ENCODE results near the gene NEIL3.

NEIL3 gene

DNA sequence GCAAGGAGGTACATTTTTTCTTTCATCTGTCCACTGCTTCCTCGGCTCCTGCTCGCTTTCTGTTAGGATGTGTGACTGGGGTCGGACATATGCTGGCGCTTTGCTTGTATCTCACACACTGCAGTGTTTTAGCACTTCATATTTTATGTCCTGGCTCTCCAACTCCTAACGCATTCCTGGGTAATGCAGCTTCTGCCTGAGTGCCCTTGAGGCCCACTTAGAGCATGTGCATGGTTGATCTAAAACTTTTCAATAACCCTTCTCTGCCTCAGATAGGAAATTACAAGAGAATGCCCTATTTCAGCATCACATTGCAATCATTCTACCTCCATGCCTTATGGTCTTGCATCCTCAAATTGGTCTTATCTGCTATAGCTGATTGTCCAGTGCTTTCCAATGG, 65.3 kb downstream of the NEIL3 start:
- Mint-ChIP-seq H3K36me3 (ENCODE audit: low read depth) (peaks cover 2% of the 10 kb centered on the region), H3K27me3 (ENCODE audit: low read depth) (peaks cover 22% of the 10 kb centered on the region), H3K9me3 (no peaks in the 10 kb centered on the region), H3K4me3 (no peak overlapping the region), H3K27ac (no peak overlapping the region), H3K4me1 (ENCODE audit: low read depth) (no peaks in the 10 kb centered on the region)

DNA sequence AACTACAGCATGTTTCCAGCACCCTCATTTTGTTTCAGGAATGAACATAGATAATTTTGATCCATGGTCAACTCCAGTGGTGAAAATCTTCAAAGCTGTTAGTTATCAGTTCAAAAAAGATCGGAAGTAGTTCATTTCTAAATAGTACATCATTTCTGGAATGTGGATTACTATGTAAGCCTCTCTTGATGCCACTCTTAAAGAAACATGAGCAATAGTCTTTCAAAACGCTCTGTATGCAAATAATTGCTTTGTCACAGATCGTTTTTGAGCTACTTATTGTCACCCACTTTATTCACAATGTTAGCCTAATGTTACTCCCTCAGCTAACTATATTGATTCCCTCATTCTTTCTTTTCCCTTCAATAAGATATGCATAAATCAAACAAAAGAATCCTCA, 65.7 kb downstream of the NEIL3 start:
- H3K9me3 Mint-ChIP-seq: no peaks in the 10 kb centered on the region
- H3K27ac Mint-ChIP-seq: no peak overlapping the region
- no peaks in the 10 kb centered on the region for H3K4me1 Mint-ChIP-seq (ENCODE audit: low read depth)
- peaks cover 23% of the 10 kb centered on the region for H3K27me3 Mint-ChIP-seq (ENCODE audit: low read depth)
- H3K4me3 Mint-ChIP-seq: no peak overlapping the region
- H3K36me3 Mint-ChIP-seq (ENCODE audit: low read depth): peaks cover under 1% of the 10 kb centered on the region

DNA sequence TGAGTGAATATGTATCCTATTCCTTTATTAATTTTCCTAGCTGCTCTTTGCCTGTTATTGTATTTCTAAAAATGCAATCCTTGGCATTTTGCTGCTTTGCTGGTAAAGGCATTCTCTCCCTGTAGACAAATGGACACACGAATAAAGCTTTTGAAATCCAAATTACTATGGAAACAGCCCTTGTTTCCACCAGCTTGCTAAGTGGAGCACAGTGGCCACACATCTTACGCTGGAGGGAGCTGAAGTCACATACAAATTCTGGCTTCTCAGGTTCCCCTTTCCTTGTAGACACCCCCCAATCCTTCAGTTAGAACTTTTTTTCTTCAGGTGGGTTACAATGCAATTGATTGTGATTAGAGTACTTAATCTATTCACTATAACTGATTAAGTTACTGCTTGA, 66.3 kb downstream of the NEIL3 start:
- Mint-ChIP-seq H3K27me3 (ENCODE audit: low read depth) (peaks cover 23% of the 10 kb centered on the region), H3K36me3 (ENCODE audit: low read depth) (no peaks in the 10 kb centered on the region), H3K27ac (no peak overlapping the region)

DNA sequence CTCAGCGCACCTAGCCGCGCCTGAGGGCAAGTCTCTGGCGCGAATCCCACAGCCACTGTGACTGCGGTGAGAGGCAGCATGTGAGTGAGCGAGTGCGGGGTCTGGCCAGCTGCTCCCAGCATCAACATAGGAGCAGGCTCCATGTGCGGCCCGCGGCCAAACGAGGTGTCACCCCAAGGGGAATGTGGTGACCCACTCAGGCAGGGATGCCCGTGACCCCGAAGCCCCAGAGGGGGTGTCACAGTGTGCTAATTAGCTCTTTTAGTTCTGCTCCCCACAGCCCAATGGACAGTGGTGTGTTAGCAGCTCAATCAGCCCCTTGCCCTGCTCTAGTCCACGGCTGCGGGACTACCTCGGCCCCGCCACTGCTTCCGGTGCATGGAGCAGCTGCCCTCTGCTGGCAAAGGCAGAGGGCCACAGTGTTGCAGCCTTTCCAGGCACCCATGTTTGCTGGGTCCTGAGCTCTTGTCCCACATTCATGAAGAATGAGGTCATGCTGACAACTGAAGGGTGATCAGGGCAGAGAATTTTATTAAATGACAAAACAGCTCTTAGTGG, 71.1 kb downstream of the NEIL3 start:
- H3K36me3 Mint-ChIP-seq (ENCODE audit: low read depth): no peaks in the 10 kb centered on the region
- H3K4me1 Mint-ChIP-seq (ENCODE audit: low read depth): no peaks in the 10 kb centered on the region
- no peak overlapping the region for H3K4me3 Mint-ChIP-seq
- peaks cover 40% of the 10 kb centered on the region for H3K27me3 Mint-ChIP-seq (ENCODE audit: low read depth)
- no peaks in the 10 kb centered on the region for H3K9me3 Mint-ChIP-seq
- no peak overlapping the region for H3K27ac Mint-ChIP-seq

More for the DNA sequence above, 66.3 kb downstream of the NEIL3 start:
- Mint-ChIP-seq H3K4me1 (ENCODE audit: low read depth) (no peaks in the 10 kb centered on the region), H3K9me3 (no peaks in the 10 kb centered on the region), H3K4me3 (no peak overlapping the region)

- Mint-ChIP-seq H3K27me3 (ENCODE audit: low read depth) (peaks cover 40% of the 10 kb centered on the region), H3K4me3 (no peak overlapping the region), H3K4me1 (ENCODE audit: low read depth) (no peaks in the 10 kb centered on the region), H3K36me3 (ENCODE audit: low read depth) (no peaks in the 10 kb centered on the region), H3K9me3 (no peaks in the 10 kb centered on the region), H3K27ac (no peak overlapping the region)
Measured at GRCh38 chr4:177381762-177382310, 72.2 kb downstream of the NEIL3 start.

DNA sequence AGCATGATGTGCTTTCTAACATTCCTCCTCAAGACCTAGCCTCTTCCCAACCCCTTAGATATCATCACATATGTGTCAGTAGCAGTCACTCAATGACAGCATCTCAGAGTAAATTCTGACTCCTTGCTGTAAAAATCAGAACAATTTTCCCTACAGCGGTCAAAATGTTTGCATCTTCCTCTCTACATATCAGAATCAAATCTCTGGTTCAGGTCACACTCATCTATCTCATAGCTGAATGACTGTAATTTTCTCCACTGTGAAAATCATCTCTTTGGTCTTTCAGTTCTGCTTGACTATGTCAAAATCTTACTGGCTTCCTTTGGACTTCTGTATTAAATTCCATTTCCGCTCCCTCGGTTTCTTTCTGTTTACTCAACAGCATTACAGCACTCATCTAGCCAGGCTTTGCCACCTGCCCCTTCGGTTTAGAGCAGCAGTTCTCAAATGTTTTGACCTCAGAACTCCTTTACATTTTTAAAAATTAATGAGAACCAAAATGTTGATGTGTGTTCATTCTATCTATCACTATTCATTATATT, 75.3 kb downstream of the NEIL3 start:
- Mint-ChIP-seq H3K27ac (no peak overlapping the region), H3K27me3 (ENCODE audit: low read depth) (peaks cover 23% of the 10 kb centered on the region), H3K4me3 (no peak overlapping the region), H3K9me3 (no peaks in the 10 kb centered on the region), H3K36me3 (ENCODE audit: low read depth) (no peaks in the 10 kb centered on the region), H3K4me1 (ENCODE audit: low read depth) (no peaks in the 10 kb centered on the region)

DNA sequence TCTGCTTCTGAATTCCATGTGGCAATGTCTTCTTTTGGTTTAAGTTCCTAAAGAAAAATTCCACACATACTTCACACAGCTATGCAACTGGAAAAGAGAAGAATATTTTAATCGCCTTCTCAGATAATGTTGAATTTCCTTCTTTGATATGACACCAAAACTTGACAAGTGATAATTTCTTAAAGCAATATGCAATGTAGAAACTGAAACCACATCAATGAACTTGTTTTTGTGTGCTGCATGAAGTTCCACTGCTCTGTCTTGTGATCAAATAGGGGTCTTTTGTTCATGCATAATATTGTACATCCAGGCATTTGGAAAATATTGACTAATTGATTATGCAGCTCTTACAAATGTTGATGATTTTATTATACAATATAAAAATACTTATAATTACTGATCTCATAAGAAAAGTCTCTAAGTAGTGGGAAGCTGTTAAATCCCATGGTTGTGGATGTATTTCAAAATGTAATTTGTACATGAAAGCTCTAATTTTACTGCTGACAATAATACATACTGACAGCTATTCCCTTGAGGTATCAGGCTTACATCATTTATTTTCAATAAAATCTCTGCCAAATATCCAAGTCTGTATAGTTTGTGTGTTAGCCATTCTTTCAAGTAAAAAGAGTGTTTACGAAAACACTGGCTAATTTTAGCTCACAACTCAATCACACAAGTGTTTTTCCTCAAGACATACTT, 76.1 kb downstream of the NEIL3 start:
- no peaks in the 10 kb centered on the region for H3K9me3 Mint-ChIP-seq

DNA sequence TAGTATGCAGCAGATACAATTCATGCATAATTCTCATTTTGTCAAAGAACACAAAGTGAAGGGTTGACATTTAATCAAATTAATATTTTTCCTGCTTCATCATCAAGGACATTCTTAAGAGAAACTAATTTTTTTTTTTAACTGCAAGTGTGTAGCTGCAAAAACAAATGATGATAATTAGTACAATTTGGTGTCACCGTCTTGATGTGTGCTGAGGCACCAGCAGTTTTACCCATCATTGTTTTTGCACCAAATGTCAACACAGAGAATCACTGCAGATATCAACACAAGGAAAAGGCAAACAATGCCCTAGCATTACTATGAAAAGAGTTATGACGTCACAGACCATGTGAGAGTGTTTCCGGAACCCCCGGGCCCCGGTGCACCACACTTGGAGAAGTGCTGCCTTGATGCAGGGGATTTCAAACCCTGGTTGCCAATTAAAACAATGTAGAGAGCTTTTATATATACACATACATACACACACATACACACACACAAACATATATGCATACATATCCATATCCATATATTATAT, 76.7 kb downstream of the NEIL3 start:
- Mint-ChIP-seq H3K27ac (no peak overlapping the region), H3K4me3 (no peak overlapping the region), H3K4me1 (ENCODE audit: low read depth) (peaks cover 5% of the 10 kb centered on the region), H3K27me3 (ENCODE audit: low read depth) (peaks cover 30% of the 10 kb centered on the region), H3K9me3 (no peaks in the 10 kb centered on the region), H3K36me3 (ENCODE audit: low read depth) (no peaks in the 10 kb centered on the region)

More for the DNA sequence above, 76.1 kb downstream of the NEIL3 start:
- Mint-ChIP-seq H3K4me3 (no peak overlapping the region), H3K27ac (no peak overlapping the region), H3K4me1 (ENCODE audit: low read depth) (peaks cover 1% of the 10 kb centered on the region), H3K36me3 (ENCODE audit: low read depth) (no peaks in the 10 kb centered on the region), H3K27me3 (ENCODE audit: low read depth) (peaks cover 25% of the 10 kb centered on the region)

GRCh38 chr4:177391287-177391686, 81.6 kb downstream of the NEIL3 start:
- Mint-ChIP-seq H3K36me3 (ENCODE audit: low read depth) (no peaks in the 10 kb centered on the region), H3K27me3 (ENCODE audit: low read depth) (peaks cover 16% of the 10 kb centered on the region), H3K9me3 (no peaks in the 10 kb centered on the region), H3K4me1 (ENCODE audit: low read depth) (peaks cover 24% of the 10 kb centered on the region), H3K4me3 (no peak overlapping the region), H3K27ac (no peak overlapping the region)

- Mint-ChIP-seq H3K36me3 (ENCODE audit: low read depth) (no peaks in the 10 kb centered on the region), H3K4me1 (ENCODE audit: low read depth) (peaks cover 24% of the 10 kb centered on the region), H3K27ac (no peak overlapping the region), H3K27me3 (ENCODE audit: low read depth) (peaks cover 16% of the 10 kb centered on the region), H3K9me3 (no peaks in the 10 kb centered on the region), H3K4me3 (no peak overlapping the region)
Measured at GRCh38 chr4:177391953-177392352, 82.3 kb downstream of the NEIL3 start.

GRCh38 chr4:177393236-177393635, 83.6 kb downstream of the NEIL3 start:
- Mint-ChIP-seq H3K36me3 (ENCODE audit: low read depth) (peaks cover 3% of the 10 kb centered on the region), H3K27me3 (ENCODE audit: low read depth) (peaks cover 16% of the 10 kb centered on the region), H3K4me1 (ENCODE audit: low read depth) (peaks cover 24% of the 10 kb centered on the region), H3K4me3 (no peak overlapping the region), H3K9me3 (peaks cover 2% of the 10 kb centered on the region), H3K27ac (peak overlapping the region; percentile 2)

DNA sequence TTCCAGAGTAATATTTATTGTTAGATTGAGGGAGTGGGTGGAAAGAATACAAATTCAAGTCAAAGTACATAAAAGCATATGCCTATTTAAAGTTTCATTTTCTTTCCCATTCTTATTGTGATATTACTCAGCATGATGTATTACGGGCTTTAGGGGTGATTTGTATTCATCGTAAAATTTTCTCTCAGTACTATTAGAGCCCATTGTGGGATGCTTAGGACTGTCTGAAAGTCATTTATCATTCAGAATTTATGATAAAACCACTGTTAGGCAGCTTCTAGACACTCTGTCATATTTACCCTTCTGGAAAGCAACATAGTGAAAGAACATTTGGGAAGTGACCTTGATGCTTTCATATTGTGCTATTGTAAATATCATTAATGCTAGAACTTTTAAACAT, 86.7 kb downstream of the NEIL3 start:
- Mint-ChIP-seq H3K27ac (no peak overlapping the region), H3K27me3 (ENCODE audit: low read depth) (peaks cover 7% of the 10 kb centered on the region), H3K9me3 (peaks cover 10% of the 10 kb centered on the region), H3K4me3 (no peak overlapping the region), H3K4me1 (ENCODE audit: low read depth) (peaks cover 38% of the 10 kb centered on the region), H3K36me3 (ENCODE audit: low read depth) (peaks cover 5% of the 10 kb centered on the region)

DNA sequence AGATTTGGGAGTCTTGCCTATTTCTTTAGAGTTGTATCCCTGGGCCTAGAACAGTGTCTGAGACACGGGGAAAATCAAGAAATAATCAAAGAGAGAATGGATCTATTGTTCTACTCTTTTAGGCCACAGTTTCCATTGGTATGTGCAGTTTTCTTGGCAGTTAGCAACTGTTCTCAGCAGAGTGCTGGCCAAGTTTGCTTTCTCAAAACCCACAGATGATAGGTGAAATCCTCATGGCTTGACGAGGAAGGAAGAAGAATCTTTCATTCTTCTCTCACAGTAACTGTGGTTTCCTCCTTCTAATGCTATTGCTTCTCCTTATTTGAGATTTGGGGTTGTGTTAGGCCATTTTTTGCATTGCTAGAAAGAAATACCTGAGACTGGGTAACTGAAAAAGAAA, 90.4 kb downstream of the NEIL3 start:
- Mint-ChIP-seq H3K27ac (peak overlapping the region; percentile 55), H3K4me1 (ENCODE audit: low read depth) (peaks cover 32% of the 10 kb centered on the region), H3K9me3 (peaks cover 10% of the 10 kb centered on the region), H3K27me3 (ENCODE audit: low read depth) (peaks cover 4% of the 10 kb centered on the region), H3K36me3 (ENCODE audit: low read depth) (peaks cover 10% of the 10 kb centered on the region), H3K4me3 (peak overlapping the region; percentile 22)

DNA sequence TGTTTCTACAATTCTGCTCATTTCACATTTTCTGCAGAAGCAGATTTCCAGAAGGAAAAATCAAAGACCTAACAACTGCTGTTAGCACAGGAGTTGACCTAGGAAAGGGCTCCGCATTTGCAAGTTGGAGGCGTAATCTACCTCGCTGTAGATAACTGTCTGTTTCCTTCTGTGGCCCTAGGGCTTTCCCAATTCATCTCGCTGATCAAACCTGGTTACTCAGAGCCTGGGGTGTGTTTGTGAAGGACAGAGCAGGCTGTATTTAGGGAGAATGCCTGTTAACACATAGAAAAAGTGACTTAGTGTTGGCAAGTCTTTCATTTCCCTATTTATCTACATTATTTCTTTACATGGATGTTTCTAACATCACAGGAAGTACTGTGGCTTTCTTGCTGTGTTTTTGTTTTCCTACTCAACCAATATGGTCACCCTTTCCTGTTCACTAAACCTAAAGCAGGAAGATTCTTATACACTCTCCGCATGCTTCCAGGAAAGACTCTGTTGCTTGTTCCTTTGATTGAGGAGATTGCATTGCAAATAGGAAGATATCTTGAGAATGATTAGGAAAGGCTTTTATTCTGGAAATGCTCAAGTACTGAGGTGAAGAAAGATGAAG, 92.1 kb downstream of the NEIL3 start:
- H3K27ac Mint-ChIP-seq: peak overlapping the region; percentile 73
- peaks cover 9% of the 10 kb centered on the region for H3K27me3 Mint-ChIP-seq (ENCODE audit: low read depth)
- H3K9me3 Mint-ChIP-seq: peaks cover 10% of the 10 kb centered on the region
- peak overlapping the region; percentile 52 for H3K4me3 Mint-ChIP-seq
- peaks cover 10% of the 10 kb centered on the region for H3K36me3 Mint-ChIP-seq (ENCODE audit: low read depth)
- H3K4me1 Mint-ChIP-seq (ENCODE audit: low read depth): peaks cover 32% of the 10 kb centered on the region
